Neuronal stem cell (in vitro differentiated cells): ENCODE data around the gene EIF2D.

Experiments used
- DNase-seq: peaks from one replicate; pipeline ENCODE4 v3.0.0-alpha.2; 2013; ENCODE audit warnings: low spot score
- H2AFZ ChIP-seq: one replicate; pipeline ENCODE4 v1.6.1; 2013; ENCODE audit warnings: mild to moderate bottlenecking, low read length, inconsistent platforms
- H2AK5ac ChIP-seq: 2 replicates; pipeline ENCODE4 v1.6.1; 2013; ENCODE audit warnings: low read depth, mild to moderate bottlenecking, inconsistent platforms, low read length, moderate library complexity, mixed read lengths
- H2BK120ac ChIP-seq: 2 replicates; pipeline ENCODE4 v1.6.1; 2013; ENCODE audit warnings: low read depth, mild to moderate bottlenecking, inconsistent platforms, low read length, moderate library complexity, mixed read lengths
- H2BK12ac ChIP-seq: one replicate; pipeline ENCODE4 v1.6.1; 2013; ENCODE audit warnings: low read length, inconsistent platforms
- H2BK15ac ChIP-seq: 2 replicates; pipeline ENCODE4 v1.6.1; 2013; ENCODE audit warnings: mild to moderate bottlenecking, low read length, inconsistent platforms, mixed read lengths
- H2BK5ac ChIP-seq: one replicate; pipeline ENCODE4 v1.6.1; 2013; ENCODE audit warnings: inconsistent platforms, mild to moderate bottlenecking, low read length, moderate library complexity
- H3K14ac ChIP-seq: one replicate; pipeline ENCODE4 v1.6.1; 2013; ENCODE audit warnings: low read length, inconsistent platforms
- H3K18ac ChIP-seq: 2 replicates; pipeline ENCODE4 v1.6.1; 2013; ENCODE audit warnings: low read length, inconsistent platforms
- H3K23ac ChIP-seq: 2 replicates; pipeline ENCODE4 v1.6.1; 2013; ENCODE audit warnings: low read depth, mild to moderate bottlenecking, mixed read lengths, low read length, inconsistent platforms; ENCODE audit not compliant: poor library complexity
- H3K27ac ChIP-seq: replicated peaks from 3 replicates; pipeline ENCODE4 v1.5.1; 2013; ENCODE audit warnings: low read length, inconsistent platforms
- H3K27me3 ChIP-seq, 3 experiments: 2 replicates each; pipeline ENCODE4 v1.6.1; 2013; ENCODE audit warnings: low read length in 3 of 3, mild to moderate bottlenecking in 2 of 3, inconsistent platforms in 1 of 3, low read depth in 1 of 3, mixed read lengths in 1 of 3, moderate library complexity in 1 of 3; ENCODE audit not compliant: control insufficient read depth in 3 of 3, insufficient read depth in 3 of 3
- H3K36me3 ChIP-seq, 2 donors: replicated peaks in 1 of 2; 2 replicates each; pipeline ENCODE4 v1.6.1; 2013; ENCODE audit warnings: low read length in 2 of 2; ENCODE audit not compliant: control insufficient read depth in 2 of 2, insufficient read depth in 2 of 2
- H3K4ac ChIP-seq: 2 replicates; pipeline ENCODE4 v1.6.1; 2013; ENCODE audit warnings: inconsistent platforms, mild to moderate bottlenecking, low read length, moderate library complexity
- H3K4me1 ChIP-seq, 2 donors: 1 replicate in 1 of 2; 2 replicates in 1 of 2; pipeline ENCODE4 v1.6.1; 2013; ENCODE audit warnings: low read length in 2 of 2, low read depth in 1 of 2; ENCODE audit not compliant: control insufficient read depth in 2 of 2, insufficient read depth in 1 of 2
- H3K4me2 ChIP-seq: one replicate; pipeline ENCODE4 v1.6.1; 2013; ENCODE audit warnings: mild to moderate bottlenecking, low read length, inconsistent platforms; ENCODE audit not compliant: insufficient read depth, poor library complexity, severe bottlenecking
- H3K4me3 ChIP-seq, 2 donors: 2 replicates each; pipeline ENCODE4 v1.5.1; 2013; ENCODE audit warnings: low read length in 2 of 2, mild to moderate bottlenecking in 2 of 2, inconsistent platforms in 1 of 2, moderate library complexity in 1 of 2
- H3K79me1 ChIP-seq: one replicate; pipeline ENCODE4 v1.6.1; 2013; ENCODE audit warnings: low read depth, mild to moderate bottlenecking, inconsistent platforms, low read length, moderate library complexity
- H3K9ac ChIP-seq: one replicate; pipeline ENCODE4 v1.6.1; 2013; ENCODE audit warnings: mild to moderate bottlenecking, low read depth, low read length, inconsistent platforms; ENCODE audit not compliant: poor library complexity
- H3K9me3 ChIP-seq, 2 donors: replicated peaks in 1 of 2; 2 replicates each; pipeline versions ENCODE3 to v1.6.1; 2013; ENCODE audit warnings: low read length in 2 of 2, mild to moderate bottlenecking in 2 of 2, inconsistent platforms in 1 of 2, low read depth in 1 of 2, mixed read lengths in 1 of 2, moderate library complexity in 1 of 2; ENCODE audit not compliant: control insufficient read depth in 2 of 2, insufficient read depth in 1 of 2
- H4K8ac ChIP-seq: one replicate; pipeline ENCODE4 v1.6.1; 2013; ENCODE audit warnings: low read depth, mild to moderate bottlenecking, inconsistent platforms, low read length, moderate library complexity
- H4K91ac ChIP-seq: one replicate; pipeline ENCODE4 v1.6.1; 2013; ENCODE audit warnings: low read length, low read depth, mild to moderate bottlenecking, inconsistent platforms; ENCODE audit not compliant: poor library complexity
- WGBS, 2 donors: extraction: QIAGEN DNeasy Blood & Tissue Kit; methylation state at CpG; one replicate each; pipeline ENCODE4 v1.1.7; 2013; ENCODE audit warnings: missing lambda C conversion rate in 2 of 2, mixed read lengths in 1 of 2; ENCODE audit not compliant: insufficient read length in 2 of 2, insufficient replicate concordance in 1 of 2; ENCODE audit errors: extremely low coverage in 2 of 2; 5-methylcytosine and 5-hydroxymethylcytosine counted together

The EIF2D gene

GRCh38 chr1:206578068-206578977 is 33.9 kb downstream of the EIF2D start:
- H3K79me1 ChIP-seq, result no peaks in the 10 kb centered on the region
- no peak overlapping the region for H2AFZ ChIP-seq
- peaks cover 0 to 5% (median 0%) of the 10 kb centered on the region in 3 experiments for H3K27me3 ChIP-seq
- peaks cover 0 to 1% of the 10 kb centered on the region in 2 donors for H3K4me1 ChIP-seq
- no peak overlapping the region for H2BK15ac ChIP-seq
- WGBS, 2 donors, result no CpG with 5 or more reads among the region's 10 CpGs
- no peak overlapping the region for H3K4me2 ChIP-seq
- no peak overlapping the region for H4K91ac ChIP-seq
- H2BK12ac ChIP-seq, result no peak overlapping the region
- no peak overlapping the region for H3K18ac ChIP-seq
- H4K8ac ChIP-seq, result no peak overlapping the region
- no peak overlapping the region for H3K23ac ChIP-seq
- H3K27ac ChIP-seq, result no peak overlapping the region
- H3K14ac ChIP-seq, result no peak overlapping the region
- H3K4ac ChIP-seq, result no peak overlapping the region
- no peaks in the 10 kb centered on the region for H3K36me3 ChIP-seq
- no peak for DNase-seq
- H3K9me3 ChIP-seq, result no peaks in the 10 kb centered on the region
- no peak overlapping the region for H2AK5ac ChIP-seq
- H3K9ac ChIP-seq, result no peak overlapping the region
- H2BK5ac ChIP-seq, result no peak overlapping the region
- no peak overlapping the region for H2BK120ac ChIP-seq
- no peak overlapping the region for H3K4me3 ChIP-seq

GRCh38 chr1:206577626-206578025 is 34.6 kb downstream of the EIF2D start:
- H3K4me2 ChIP-seq, result no peak overlapping the region
- no peak overlapping the region for H2BK120ac ChIP-seq
- H3K23ac ChIP-seq, result no peak overlapping the region
- H2AFZ ChIP-seq, result no peak overlapping the region
- H2BK15ac ChIP-seq, result no peak overlapping the region
- no peak overlapping the region for H3K9ac ChIP-seq
- H3K4me3 ChIP-seq, result no peak overlapping the region
- H3K18ac ChIP-seq, result no peak overlapping the region
- H3K36me3 ChIP-seq, result no peaks in the 10 kb centered on the region
- no peak overlapping the region for H3K27ac ChIP-seq
- no peaks in the 10 kb centered on the region for H3K79me1 ChIP-seq
- no peaks in the 10 kb centered on the region for H3K9me3 ChIP-seq
- no peak overlapping the region for H2BK5ac ChIP-seq
- no peak overlapping the region for H3K14ac ChIP-seq
- DNase-seq, result no peak
- no peak overlapping the region for H4K91ac ChIP-seq
- no peak overlapping the region for H2AK5ac ChIP-seq
- peaks cover 0 to 5% (median 0%) of the 10 kb centered on the region in 3 experiments for H3K27me3 ChIP-seq
- H3K4ac ChIP-seq, result no peak overlapping the region
- H4K8ac ChIP-seq, result no peak overlapping the region
- WGBS, 2 donors, result no CpG with 5 or more reads among the region's 4 CpGs
- peaks cover 0 to 1% of the 10 kb centered on the region in 2 donors for H3K4me1 ChIP-seq
- H2BK12ac ChIP-seq, result no peak overlapping the region

- no peak overlapping the region for H3K4ac ChIP-seq
- H2AK5ac ChIP-seq, result no peak overlapping the region
- H2BK15ac ChIP-seq, result no peak overlapping the region
- peaks cover 0 to 5% (median 0%) of the 10 kb centered on the region in 3 experiments for H3K27me3 ChIP-seq
- no peak overlapping the region for H2BK120ac ChIP-seq
- no peak overlapping the region for H3K27ac ChIP-seq
- no peak for DNase-seq
- no peak overlapping the region for H3K14ac ChIP-seq
- no peak overlapping the region for H3K18ac ChIP-seq
- peaks cover 0 to 1% of the 10 kb centered on the region in 2 donors for H3K4me1 ChIP-seq
- H3K4me2 ChIP-seq, result no peak overlapping the region
- no peaks in the 10 kb centered on the region for H3K79me1 ChIP-seq
- H3K9me3 ChIP-seq, result no peaks in the 10 kb centered on the region
- no peak overlapping the region for H2BK5ac ChIP-seq
- H2BK12ac ChIP-seq, result no peak overlapping the region
- H3K36me3 ChIP-seq, result no peaks in the 10 kb centered on the region
- H2AFZ ChIP-seq, result no peak overlapping the region
- H4K91ac ChIP-seq, result no peak overlapping the region
- no CpG with 5 or more reads among the region's 3 CpGs for WGBS, 2 donors
- H3K23ac ChIP-seq, result no peak overlapping the region
- H3K4me3 ChIP-seq, result no peak overlapping the region
- H4K8ac ChIP-seq, result no peak overlapping the region
- no peak overlapping the region for H3K9ac ChIP-seq
Measured at GRCh38 chr1:206575894-206576737, 36.1 kb downstream of the EIF2D start.
